Loucy (cell line): ENCODE data around the gene MGA.

Experiments
- H2AFZ ChIP-seq: fragments of 200-600 bp; sonication (generic); 2 replicates; pipeline ENCODE4 v1.6.0; 2016; ENCODE audit warnings: antibody characterized with exemption, mild to moderate bottlenecking, low read length, moderate library complexity
- H3F3A ChIP-seq: fragments of 200-600 bp; 2 replicates; pipeline ENCODE4 v1.6.0; 2016; ENCODE audit warnings: antibody characterized with exemption, low read depth, mild to moderate bottlenecking
- H3K27me3 ChIP-seq: fragments of 200-600 bp; sonication (generic); 2 replicates; pipeline ENCODE4 v1.6.1; 2014; ENCODE audit warnings: low read length, mild to moderate bottlenecking; ENCODE audit not compliant: insufficient read depth, poor library complexity, severe bottlenecking
- H3K36me3 ChIP-seq: fragments of 200-600 bp; sonication (generic); 2 replicates; pipeline ENCODE4 v1.6.1; 2016; ENCODE audit warnings: low read length; ENCODE audit not compliant: insufficient read depth
- H3K4me1 ChIP-seq: fragments of 200-600 bp; sonication (generic); 2 replicates; pipeline ENCODE4 v1.5.1; 2014; ENCODE audit warnings: low read length, mild to moderate bottlenecking; ENCODE audit not compliant: insufficient read depth, poor library complexity, severe bottlenecking
- H3K4me2 ChIP-seq: fragments of 200-600 bp; sonication (generic); 2 replicates; pipeline ENCODE4 v1.6.0; 2014; ENCODE audit warnings: antibody characterized with exemption, low read length, low read depth, mild to moderate bottlenecking; ENCODE audit not compliant: poor library complexity, severe bottlenecking
- H3K4me3 ChIP-seq: fragments of 200-600 bp; sonication (generic); 2 replicates; pipeline ENCODE4 v1.5.1; 2014; ENCODE audit warnings: low read length, mild to moderate bottlenecking, mixed read lengths; ENCODE audit not compliant: poor library complexity, severe bottlenecking
- H3K79me2 ChIP-seq: fragments of 200-600 bp; sonication (generic); 2 replicates; pipeline ENCODE4 v1.6.1; 2014; ENCODE audit warnings: low read length; ENCODE audit not compliant: insufficient read depth
- H3K9ac ChIP-seq: fragments of 200-600 bp; sonication (generic); 2 replicates; pipeline ENCODE4 v1.6.0; 2014; ENCODE audit warnings: mild to moderate bottlenecking, low read depth, low read length, moderate library complexity; ENCODE audit not compliant: poor library complexity, severe bottlenecking
- H3K9me2 ChIP-seq: fragments of 200-600 bp; sonication (generic); replicated peaks from 2 replicates; pipeline ENCODE4 v1.6.1; 2016; ENCODE audit warnings: low read depth, low read length, mixed read lengths
- H3K9me3 ChIP-seq: fragments of 200-600 bp; sonication (generic); 2 replicates; pipeline ENCODE4 v1.6.1; 2014; ENCODE audit warnings: mild to moderate bottlenecking, antibody characterized with exemption, low read length, low read depth; ENCODE audit not compliant: insufficient read depth
- H4K20me1 ChIP-seq: fragments of 200-600 bp; sonication (generic); 2 replicates; pipeline ENCODE4 v1.6.0; 2014; ENCODE audit warnings: antibody characterized with exemption, low read length, mild to moderate bottlenecking; ENCODE audit not compliant: insufficient read depth, poor library complexity, severe bottlenecking
- EZH2phosphoT487 ChIP-seq: fragments of 200-600 bp; IDR thresholded peaks from 2 replicates; pipeline ENCODE4 v1.6.1; 2018; ENCODE audit warnings: antibody characterized with exemption, mild to moderate bottlenecking, moderate library complexity, borderline replicate concordance
- TF ChIP-seq, protein P1 (sequence below): fragments of 200-600 bp; sonication (generic); conservative IDR thresholded peaks from 2 replicates; pipeline ENCODE4 v1.5.1; 2014; ENCODE audit warnings: mild to moderate bottlenecking, antibody characterized with exemption, low read length

The MGA gene

DNA sequence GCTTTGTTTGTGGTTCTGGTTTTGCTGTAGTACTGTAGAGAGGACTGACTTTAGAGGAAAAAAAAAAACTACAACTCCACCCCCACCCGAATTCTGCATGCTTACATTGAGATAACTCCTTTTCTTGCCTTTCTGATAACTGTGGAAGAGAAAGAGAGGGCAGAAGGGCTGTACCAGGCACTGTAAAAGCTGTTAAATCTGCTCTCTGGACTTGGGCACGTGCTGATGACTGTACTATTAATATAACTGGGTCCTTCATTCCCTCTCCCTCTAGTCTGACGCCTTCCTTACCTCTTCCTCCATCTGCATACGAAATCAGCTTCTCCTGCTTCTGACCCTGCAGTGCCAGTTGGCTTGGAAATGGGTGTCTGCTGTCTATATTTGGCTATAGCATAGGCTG, 129.0 kb downstream of the MGA start:
- H3K4me2 ChIP-seq, result peak overlapping the region; percentile 61
- H3K9ac ChIP-seq, result peak overlapping the region; percentile 76
- H3K9me3 ChIP-seq, result no peaks in the 10 kb centered on the region
- H3K4me3 ChIP-seq, result no peak overlapping the region
- no peaks in the 10 kb centered on the region for H3K27me3 ChIP-seq
- peaks cover 55% of the 10 kb centered on the region for H3K4me1 ChIP-seq
- peaks cover 66% of the 10 kb centered on the region for H3K79me2 ChIP-seq
- no peaks in the 10 kb centered on the region for H3F3A ChIP-seq
- H4K20me1 ChIP-seq, result no peaks in the 10 kb centered on the region
- H3K36me3 ChIP-seq, result no peaks in the 10 kb centered on the region
- H2AFZ ChIP-seq, result no peak overlapping the region
- no peak for TF ChIP-seq EZH2phosphoT487
- TF ChIP-seq, protein P1, sequence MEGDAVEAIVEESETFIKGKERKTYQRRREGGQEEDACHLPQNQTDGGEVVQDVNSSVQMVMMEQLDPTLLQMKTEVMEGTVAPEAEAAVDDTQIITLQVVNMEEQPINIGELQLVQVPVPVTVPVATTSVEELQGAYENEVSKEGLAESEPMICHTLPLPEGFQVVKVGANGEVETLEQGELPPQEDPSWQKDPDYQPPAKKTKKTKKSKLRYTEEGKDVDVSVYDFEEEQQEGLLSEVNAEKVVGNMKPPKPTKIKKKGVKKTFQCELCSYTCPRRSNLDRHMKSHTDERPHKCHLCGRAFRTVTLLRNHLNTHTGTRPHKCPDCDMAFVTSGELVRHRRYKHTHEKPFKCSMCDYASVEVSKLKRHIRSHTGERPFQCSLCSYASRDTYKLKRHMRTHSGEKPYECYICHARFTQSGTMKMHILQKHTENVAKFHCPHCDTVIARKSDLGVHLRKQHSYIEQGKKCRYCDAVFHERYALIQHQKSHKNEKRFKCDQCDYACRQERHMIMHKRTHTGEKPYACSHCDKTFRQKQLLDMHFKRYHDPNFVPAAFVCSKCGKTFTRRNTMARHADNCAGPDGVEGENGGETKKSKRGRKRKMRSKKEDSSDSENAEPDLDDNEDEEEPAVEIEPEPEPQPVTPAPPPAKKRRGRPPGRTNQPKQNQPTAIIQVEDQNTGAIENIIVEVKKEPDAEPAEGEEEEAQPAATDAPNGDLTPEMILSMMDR, result no peak
- no peaks in the 10 kb centered on the region for H3K9me2 ChIP-seq

GRCh38 chr15:41789662-41790061, 129.5 kb downstream of the MGA start:
- Histone ChIP-seq H3K4me3 (peak overlapping the region; percentile 33), H3K36me3 (no peaks in the 10 kb centered on the region), H3K9me3 (no peaks in the 10 kb centered on the region), H2AFZ (no peak overlapping the region), H3K9ac (peak overlapping the region; percentile 76), H3F3A (no peaks in the 10 kb centered on the region), H4K20me1 (no peaks in the 10 kb centered on the region), H3K4me1 (peaks cover 59% of the 10 kb centered on the region), H3K27me3 (no peaks in the 10 kb centered on the region), H3K9me2 (no peaks in the 10 kb centered on the region), H3K79me2 (peaks cover 67% of the 10 kb centered on the region), H3K4me2 (peak overlapping the region; percentile 61)
- TF ChIP-seq EZH2phosphoT487, result no peak
- TF ChIP-seq, protein P1, result no peak

GRCh38 chr15:41790169-41790568, 130.0 kb downstream of the MGA start:
- H3K9me3 ChIP-seq, result no peaks in the 10 kb centered on the region
- H3F3A ChIP-seq, result no peaks in the 10 kb centered on the region
- H3K36me3 ChIP-seq, result no peaks in the 10 kb centered on the region
- peaks cover 58% of the 10 kb centered on the region for H3K4me1 ChIP-seq
- no peak overlapping the region for H2AFZ ChIP-seq
- H3K27me3 ChIP-seq, result no peaks in the 10 kb centered on the region
- peaks cover 63% of the 10 kb centered on the region for H3K79me2 ChIP-seq
- peak overlapping the region; percentile 76 for H3K9ac ChIP-seq
- H3K4me2 ChIP-seq, result peak overlapping the region; percentile 61
- H3K9me2 ChIP-seq, result no peaks in the 10 kb centered on the region
- no peaks in the 10 kb centered on the region for H4K20me1 ChIP-seq
- H3K4me3 ChIP-seq, result peak overlapping the region; percentile 33
- TF ChIP-seq, protein P1, result no peak
- TF ChIP-seq EZH2phosphoT487, result no peak
